Measurements from ENCODE around the gene IFIT2.

DNA sequence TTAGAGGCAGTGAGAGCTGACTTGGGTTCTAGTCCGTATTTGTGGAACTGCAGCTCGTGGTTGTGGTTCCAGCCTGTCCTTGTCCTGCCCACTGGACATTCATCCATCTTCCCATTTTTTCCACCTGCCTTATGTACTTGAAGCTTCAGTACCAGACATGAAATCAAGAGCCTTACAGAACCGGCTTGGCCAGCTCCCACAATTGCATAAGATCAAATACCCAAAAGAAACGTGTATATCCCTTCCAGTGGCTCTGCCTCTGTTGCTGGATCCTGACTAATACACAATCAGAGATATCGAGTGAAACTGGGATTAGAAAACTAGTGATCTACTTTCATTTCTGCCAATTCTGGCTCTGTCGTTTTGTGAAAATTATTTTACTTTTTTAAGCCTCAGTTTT lies 26.5 kb upstream of the IFIT2 start:
- TF ChIP-seq EZH2 (IDR thresholded peaks at IDR 0.05) = no peak
- no peak for TF ChIP-seq SIN3A (IDR thresholded peaks at IDR 0.05; ENCODE audit: low read depth)
- TF ChIP-seq POLR2AphosphoS5 (IDR thresholded peaks at IDR 0.05; ENCODE audit: low read depth, low read length) = no peak
- TF ChIP-seq MAX (IDR thresholded peaks at IDR 0.05) = no peak
- TF ChIP-seq ZNF274 (IDR thresholded peaks at IDR 0.05; ENCODE audit: low read depth, low read length) = no peak
- TF ChIP-seq, protein P1, sequence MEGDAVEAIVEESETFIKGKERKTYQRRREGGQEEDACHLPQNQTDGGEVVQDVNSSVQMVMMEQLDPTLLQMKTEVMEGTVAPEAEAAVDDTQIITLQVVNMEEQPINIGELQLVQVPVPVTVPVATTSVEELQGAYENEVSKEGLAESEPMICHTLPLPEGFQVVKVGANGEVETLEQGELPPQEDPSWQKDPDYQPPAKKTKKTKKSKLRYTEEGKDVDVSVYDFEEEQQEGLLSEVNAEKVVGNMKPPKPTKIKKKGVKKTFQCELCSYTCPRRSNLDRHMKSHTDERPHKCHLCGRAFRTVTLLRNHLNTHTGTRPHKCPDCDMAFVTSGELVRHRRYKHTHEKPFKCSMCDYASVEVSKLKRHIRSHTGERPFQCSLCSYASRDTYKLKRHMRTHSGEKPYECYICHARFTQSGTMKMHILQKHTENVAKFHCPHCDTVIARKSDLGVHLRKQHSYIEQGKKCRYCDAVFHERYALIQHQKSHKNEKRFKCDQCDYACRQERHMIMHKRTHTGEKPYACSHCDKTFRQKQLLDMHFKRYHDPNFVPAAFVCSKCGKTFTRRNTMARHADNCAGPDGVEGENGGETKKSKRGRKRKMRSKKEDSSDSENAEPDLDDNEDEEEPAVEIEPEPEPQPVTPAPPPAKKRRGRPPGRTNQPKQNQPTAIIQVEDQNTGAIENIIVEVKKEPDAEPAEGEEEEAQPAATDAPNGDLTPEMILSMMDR (IDR thresholded peaks at IDR 0.05 in 2 of 3, conservative IDR thresholded peaks at IDR 0.05 in 1 of 3; ENCODE audit: borderline replicate concordance in 1 of 3, insufficient read depth in 1 of 3, low read depth in 2 of 3, low read length in 2 of 3) = no peak
- no peak for TF ChIP-seq SRF (IDR thresholded peaks at IDR 0.05; ENCODE audit: low read depth)
- TF ChIP-seq JUND (IDR thresholded peaks at IDR 0.05) = no peak
- no peak for TF ChIP-seq POLR2A (IDR thresholded peaks at IDR 0.05; ENCODE audit: borderline replicate concordance, extremely low read depth, insufficient read depth, insufficient read length)

Data from HCT116 (cell line).